Measurements from ENCODE around the gene CLDN25. TPM values are rescaled to one million over a fixed set of nuclear protein-coding genes. Genes with fewer than 3 reads are reported as not detected.

Gene CLDN25
- total RNA-seq, 1 experiment from 2014 or later: not detected

DNA sequence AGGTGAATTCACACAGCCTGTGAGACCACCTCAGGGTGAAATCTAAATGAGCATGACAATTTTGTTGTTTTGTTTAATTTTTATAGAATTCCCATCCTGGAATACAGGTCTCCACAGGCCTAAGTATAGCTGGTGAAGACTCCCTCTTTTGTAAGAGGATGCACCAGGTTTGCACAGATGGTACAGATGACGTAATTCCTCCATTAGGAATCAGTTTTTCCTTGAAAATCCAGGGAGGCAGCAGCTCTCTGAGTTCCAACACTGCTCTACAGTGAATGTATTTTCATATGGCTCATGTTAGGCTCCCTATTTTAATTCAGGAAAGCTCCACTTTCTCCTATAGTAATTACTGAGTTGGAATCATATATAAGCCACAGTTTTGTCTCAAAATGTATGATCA, 48.6 kb downstream of the CLDN25 start (continued):
- TF ChIP-seq REST (IDR thresholded peaks at IDR 0.05; ENCODE audit: low read depth) (no peak), FOSL1 (IDR thresholded peaks at IDR 0.05; ENCODE audit: low read depth) (no peak), SP1 (IDR thresholded peaks at IDR 0.05; ENCODE audit: low read depth) (no peak), ZFX (IDR thresholded peaks at IDR 0.05) (no peak), MAX (IDR thresholded peaks at IDR 0.05) (no peak), EGR1 (IDR thresholded peaks at IDR 0.05; ENCODE audit: low read depth) (no peak), SIN3A (IDR thresholded peaks at IDR 0.05; ENCODE audit: low read depth) (no peak), POLR2AphosphoS5 (IDR thresholded peaks at IDR 0.05; ENCODE audit: low read depth, low read length) (no peak)

- H3K79me2 ChIP-seq (ENCODE audit: insufficient read depth, low read length): no peaks in the 10 kb centered on the region
- H3K4me2 ChIP-seq (ENCODE audit: low read length): no peak overlapping the region
- no peaks in the 10 kb centered on the region for H4K20me1 ChIP-seq (ENCODE audit: insufficient read depth)
- peaks cover 0 to 3% of the 10 kb centered on the region in 2 experiments; a peak in 3 of 4 replicates for H3K36me3 ChIP-seq (ENCODE audit: control insufficient read depth in 1 of 2, insufficient read depth in 2 of 2, low read length in 2 of 2)
- ATAC-seq (no peak), DNase-seq (ENCODE audit: low read depth, low spot score) (no peak)
- no TSS peak for BruUV-seq (replicated peaks)
- H3K9me2 ChIP-seq (ENCODE audit: insufficient read depth): no peaks in the 10 kb centered on the region
- H3K9ac ChIP-seq (ENCODE audit: low read length): no peak overlapping the region
- H2AFZ ChIP-seq (ENCODE audit: low read depth, low read length, poor library complexity, severe bottlenecking): no peak overlapping the region
- H3K4me3 ChIP-seq (replicated peaks in 1 of 2; ENCODE audit: low read depth in 1 of 2, low read length in 2 of 2): no peak overlapping the region
- CTCF ChIA-PET: no interaction called here
- no peak overlapping the region for H3K27ac ChIP-seq (ENCODE audit: low read depth, low read length)
- H3K9me3 ChIP-seq (ENCODE audit: control insufficient read depth in 1 of 2, insufficient read depth in 1 of 2, low read depth in 1 of 2, low read length in 2 of 2): no peaks in the 10 kb centered on the region
- intact Hi-C loops (cut with micrococcal nuclease): no loop called here
- no peaks in the 10 kb centered on the region for H3K27me3 ChIP-seq (ENCODE audit: insufficient read depth, low read length)
- RAD21 ChIA-PET (ENCODE audit: low non-redundant PET in 1 of 2, low total read pairs in 2 of 2, uncharacterized antibody in 2 of 2, unreplicated experiment in 2 of 2): no interaction called here
- POLR2A ChIA-PET: no interaction called here
- H3K4me1 ChIP-seq (ENCODE audit: control insufficient read depth in 1 of 2, insufficient read depth in 2 of 2, low read length in 2 of 2): no peaks in the 10 kb centered on the region
- no peak for TF ChIP-seq SRF (IDR thresholded peaks at IDR 0.05; ENCODE audit: low read depth)
- TF ChIP-seq TCF7L2 (IDR thresholded peaks at IDR 0.05; ENCODE audit: borderline replicate concordance, extremely low read depth, insufficient read depth, insufficient read length): no peak
- no peak for TF ChIP-seq ZFX (IDR thresholded peaks at IDR 0.05)
- TF ChIP-seq CBX3 (IDR thresholded peaks at IDR 0.05; ENCODE audit: low read depth): no peak
- TF ChIP-seq ZNF274 (IDR thresholded peaks at IDR 0.05; ENCODE audit: low read depth, low read length): no peak
- no peak for TF ChIP-seq FOSL1 (IDR thresholded peaks at IDR 0.05; ENCODE audit: low read depth)
- no peak for TF ChIP-seq ATF3 (IDR thresholded peaks at IDR 0.05)
- TF ChIP-seq YY1 (IDR thresholded peaks at IDR 0.05; ENCODE audit: extremely low read depth, insufficient replicate concordance, low read depth, low read length): no peak
- TF ChIP-seq RAD21 (IDR thresholded peaks at IDR 0.05; ENCODE audit: low read depth): no peak
- no peak for TF ChIP-seq ELF1 (IDR thresholded peaks at IDR 0.05; ENCODE audit: borderline replicate concordance, low read depth)
- TF ChIP-seq JUND (IDR thresholded peaks at IDR 0.05): no peak
- TF ChIP-seq POLR2A (IDR thresholded peaks at IDR 0.05; ENCODE audit: borderline replicate concordance, extremely low read depth, insufficient read depth, insufficient read length): no peak
- no peak for TF ChIP-seq MAX (IDR thresholded peaks at IDR 0.05)
- no peak for TF ChIP-seq EZH2 (IDR thresholded peaks at IDR 0.05)
Measured at GRCh38 chr11:113829751-113830150, 50.2 kb downstream of the CLDN25 start.
